Neural cell (in vitro differentiated cells): ENCODE data around the gene ANXA6. TPM values are rescaled to one million over a fixed set of nuclear protein-coding genes. Genes with fewer than 3 reads are reported as not detected.

ENCODE experiments used
- H2AFZ ChIP-seq: fragments of 200-600, 300-800 bp; sonication (generic), shearing (Covaris generic); 2 replicates; pipeline ENCODE4 v1.6.0; 2014; ENCODE audit warnings: low read depth, mild to moderate bottlenecking, antibody characterized with exemption, low read length, moderate library complexity
- H3F3A ChIP-seq: fragments of 200-600 bp; shearing (Covaris generic); 2 replicates; pipeline ENCODE4 v1.6.1; 2016; ENCODE audit warnings: mild to moderate bottlenecking, moderate library complexity, mixed read lengths, antibody characterized with exemption, low read length; ENCODE audit not compliant: insufficient read depth, poor library complexity, severe bottlenecking
- H3K27ac ChIP-seq: fragments of 200-600, 300-800 bp; sonication (generic), shearing (Covaris generic); 2 replicates; pipeline ENCODE4 v1.5.1; 2014; ENCODE audit warnings: mild to moderate bottlenecking, low read length, moderate library complexity
- H3K27me3 ChIP-seq: fragments of 300-800, 200-600 bp; sonication (generic), shearing (Covaris generic); 2 replicates; pipeline ENCODE4 v1.6.0; 2014; ENCODE audit warnings: mild to moderate bottlenecking, low read depth, low read length, moderate library complexity; ENCODE audit not compliant: insufficient read depth
- H3K36me3 ChIP-seq: fragments of 300-800, 200-600 bp; sonication (generic), shearing (Covaris generic); 2 replicates; pipeline ENCODE4 v1.5.1; 2014; ENCODE audit warnings: mild to moderate bottlenecking, antibody characterized with exemption, low read length, moderate library complexity; ENCODE audit not compliant: insufficient read depth
- H3K4me2 ChIP-seq: fragments of 300-800, 200-600 bp; sonication (generic), shearing (Covaris generic); 2 replicates; pipeline ENCODE4 v1.6.0; 2014; ENCODE audit warnings: mild to moderate bottlenecking, low read length
- H3K4me3 ChIP-seq: fragments of 300-800, 200-600 bp; sonication (generic), shearing (Covaris generic); 2 replicates; pipeline ENCODE4 v1.5.1; 2014; ENCODE audit warnings: mild to moderate bottlenecking, low read length, moderate library complexity
- H3K79me2 ChIP-seq: fragments of 200-600 bp; shearing (Covaris generic); replicated peaks from 2 replicates; pipeline ENCODE4 v1.6.0; 2014; ENCODE audit warnings: mild to moderate bottlenecking, low read length, moderate library complexity; ENCODE audit not compliant: insufficient read depth
- H3K9ac ChIP-seq: fragments of 300-800, 200-600 bp; sonication (generic), shearing (Covaris generic); 2 replicates; pipeline ENCODE4 v1.6.1; 2016; ENCODE audit warnings: mild to moderate bottlenecking, low read length, mixed read lengths
- H3K9me2 ChIP-seq: fragments of 200-600 bp; shearing (Covaris generic); 2 replicates; pipeline ENCODE4 v1.6.1; 2016; ENCODE audit warnings: mild to moderate bottlenecking, low read length, mixed read lengths; ENCODE audit not compliant: insufficient read depth
- H3K9me3 ChIP-seq: fragments of 200-600, 300-800 bp; sonication (generic), shearing (Covaris generic); 2 replicates; pipeline ENCODE4 v1.6.1; 2016; ENCODE audit warnings: mild to moderate bottlenecking, mixed run types, low read length, moderate library complexity, mixed read lengths
- H4K20me1 ChIP-seq: fragments of 200-600 bp; shearing (Covaris generic); 2 replicates; pipeline ENCODE4 v1.6.1; 2016; ENCODE audit warnings: mild to moderate bottlenecking, mixed run types; ENCODE audit not compliant: insufficient read depth
- EP300 ChIP-seq: fragments of 450-650 bp; conservative IDR thresholded peaks from 2 replicates; pipeline ENCODE4 v1.6.1; 2014; ENCODE audit warnings: antibody characterized with exemption, mild to moderate bottlenecking, moderate library complexity; ENCODE audit not compliant: poor library complexity, severe bottlenecking
- EZH2 ChIP-seq: fragments of 200-600, 300-800 bp; shearing (Covaris generic), sonication (generic); IDR thresholded peaks from 2 replicates; pipeline ENCODE4 v1.6.1; 2014; ENCODE audit warnings: antibody characterized with exemption, low read length, borderline replicate concordance, mild to moderate bottlenecking; ENCODE audit not compliant: insufficient read depth, poor library complexity, severe bottlenecking
- MXI1 ChIP-seq: fragments of 450-650 bp; conservative IDR thresholded peaks from 2 replicates; pipeline ENCODE4 v1.6.1; 2014; ENCODE audit warnings: antibody characterized with exemption, mild to moderate bottlenecking; ENCODE audit not compliant: poor library complexity, severe bottlenecking
- POLR2AphosphoS5 ChIP-seq: IDR thresholded peaks from 2 replicates; pipeline ENCODE4 v1.6.1; 2012
- RAD21 ChIP-seq: fragments of 450-650 bp; conservative IDR thresholded peaks from 2 replicates; pipeline ENCODE4 v1.6.1; 2014; ENCODE audit warnings: antibody characterized with exemption, mild to moderate bottlenecking, moderate library complexity
- SMC3 ChIP-seq: fragments of 450-650 bp; conservative IDR thresholded peaks from 2 replicates; pipeline ENCODE4 v1.6.1; 2014; ENCODE audit warnings: antibody characterized with exemption, mild to moderate bottlenecking, moderate library complexity; ENCODE audit not compliant: poor library complexity
- TAF1 ChIP-seq: IDR thresholded peaks from 2 replicates; pipeline ENCODE4 v1.6.1; 2012; ENCODE audit warnings: low read depth
- polyA plus RNA-seq: library from polyadenylated mRNA; depleted of rRNA; stranded (reverse); fragments of >200 nt; gene quantifications from 2 replicates; pipeline ENCODE4 v1.2.3, GENCODE V29; 2014
- TF ChIP-seq, protein P1 (sequence below): fragments of 450-650 bp; IDR thresholded peaks from 2 replicates; pipeline ENCODE4 v1.5.1; 2014; ENCODE audit warnings: antibody characterized with exemption, mild to moderate bottlenecking, moderate library complexity; ENCODE audit not compliant: poor library complexity, severe bottlenecking
- TF ChIP-seq, protein P2 (sequence below): IDR thresholded peaks from 2 replicates; pipeline ENCODE4 v1.6.1; 2012; ENCODE audit warnings: borderline replicate concordance

The ANXA6 gene
- polyA plus RNA-seq, 1 donor from 2014 or later, result 27.5 TPM

DNA sequence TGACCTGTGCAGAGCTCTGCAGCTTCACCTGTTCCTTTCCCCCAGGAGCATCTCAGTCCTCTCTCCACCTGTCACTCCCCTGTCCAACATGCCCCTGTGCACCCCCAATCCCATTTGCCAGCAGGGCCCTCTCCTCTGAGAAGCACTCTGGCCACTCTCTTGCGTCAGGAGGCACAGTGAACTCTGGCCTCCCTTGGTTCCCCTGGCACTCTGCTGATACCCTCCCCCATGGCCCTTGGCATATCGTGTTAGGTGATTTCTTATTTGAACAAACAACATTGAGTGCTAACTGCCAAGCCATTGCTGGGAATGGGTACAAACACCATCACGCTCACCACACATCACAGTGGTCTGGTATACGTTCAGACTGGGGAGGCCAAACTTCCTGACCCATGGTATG is 55.8 kb downstream of the ANXA6 start:
- no peaks in the 10 kb centered on the region for H3K27me3 ChIP-seq
- H4K20me1 ChIP-seq, result no peaks in the 10 kb centered on the region
- H3K9me2 ChIP-seq, result no peaks in the 10 kb centered on the region
- H3K27ac ChIP-seq, result no peak overlapping the region
- peaks cover 14% of the 10 kb centered on the region for H3K36me3 ChIP-seq
- H2AFZ ChIP-seq, result no peak overlapping the region
- no peak overlapping the region for H3K4me2 ChIP-seq
- no peaks in the 10 kb centered on the region for H3F3A ChIP-seq
- no peak overlapping the region for H3K9ac ChIP-seq
- no peaks in the 10 kb centered on the region for H3K9me3 ChIP-seq
- TF ChIP-seq RAD21, result no peak
- TF ChIP-seq SMC3, result no peak
- TF ChIP-seq, protein P1, sequence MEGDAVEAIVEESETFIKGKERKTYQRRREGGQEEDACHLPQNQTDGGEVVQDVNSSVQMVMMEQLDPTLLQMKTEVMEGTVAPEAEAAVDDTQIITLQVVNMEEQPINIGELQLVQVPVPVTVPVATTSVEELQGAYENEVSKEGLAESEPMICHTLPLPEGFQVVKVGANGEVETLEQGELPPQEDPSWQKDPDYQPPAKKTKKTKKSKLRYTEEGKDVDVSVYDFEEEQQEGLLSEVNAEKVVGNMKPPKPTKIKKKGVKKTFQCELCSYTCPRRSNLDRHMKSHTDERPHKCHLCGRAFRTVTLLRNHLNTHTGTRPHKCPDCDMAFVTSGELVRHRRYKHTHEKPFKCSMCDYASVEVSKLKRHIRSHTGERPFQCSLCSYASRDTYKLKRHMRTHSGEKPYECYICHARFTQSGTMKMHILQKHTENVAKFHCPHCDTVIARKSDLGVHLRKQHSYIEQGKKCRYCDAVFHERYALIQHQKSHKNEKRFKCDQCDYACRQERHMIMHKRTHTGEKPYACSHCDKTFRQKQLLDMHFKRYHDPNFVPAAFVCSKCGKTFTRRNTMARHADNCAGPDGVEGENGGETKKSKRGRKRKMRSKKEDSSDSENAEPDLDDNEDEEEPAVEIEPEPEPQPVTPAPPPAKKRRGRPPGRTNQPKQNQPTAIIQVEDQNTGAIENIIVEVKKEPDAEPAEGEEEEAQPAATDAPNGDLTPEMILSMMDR, result no peak
- TF ChIP-seq, protein P2, sequence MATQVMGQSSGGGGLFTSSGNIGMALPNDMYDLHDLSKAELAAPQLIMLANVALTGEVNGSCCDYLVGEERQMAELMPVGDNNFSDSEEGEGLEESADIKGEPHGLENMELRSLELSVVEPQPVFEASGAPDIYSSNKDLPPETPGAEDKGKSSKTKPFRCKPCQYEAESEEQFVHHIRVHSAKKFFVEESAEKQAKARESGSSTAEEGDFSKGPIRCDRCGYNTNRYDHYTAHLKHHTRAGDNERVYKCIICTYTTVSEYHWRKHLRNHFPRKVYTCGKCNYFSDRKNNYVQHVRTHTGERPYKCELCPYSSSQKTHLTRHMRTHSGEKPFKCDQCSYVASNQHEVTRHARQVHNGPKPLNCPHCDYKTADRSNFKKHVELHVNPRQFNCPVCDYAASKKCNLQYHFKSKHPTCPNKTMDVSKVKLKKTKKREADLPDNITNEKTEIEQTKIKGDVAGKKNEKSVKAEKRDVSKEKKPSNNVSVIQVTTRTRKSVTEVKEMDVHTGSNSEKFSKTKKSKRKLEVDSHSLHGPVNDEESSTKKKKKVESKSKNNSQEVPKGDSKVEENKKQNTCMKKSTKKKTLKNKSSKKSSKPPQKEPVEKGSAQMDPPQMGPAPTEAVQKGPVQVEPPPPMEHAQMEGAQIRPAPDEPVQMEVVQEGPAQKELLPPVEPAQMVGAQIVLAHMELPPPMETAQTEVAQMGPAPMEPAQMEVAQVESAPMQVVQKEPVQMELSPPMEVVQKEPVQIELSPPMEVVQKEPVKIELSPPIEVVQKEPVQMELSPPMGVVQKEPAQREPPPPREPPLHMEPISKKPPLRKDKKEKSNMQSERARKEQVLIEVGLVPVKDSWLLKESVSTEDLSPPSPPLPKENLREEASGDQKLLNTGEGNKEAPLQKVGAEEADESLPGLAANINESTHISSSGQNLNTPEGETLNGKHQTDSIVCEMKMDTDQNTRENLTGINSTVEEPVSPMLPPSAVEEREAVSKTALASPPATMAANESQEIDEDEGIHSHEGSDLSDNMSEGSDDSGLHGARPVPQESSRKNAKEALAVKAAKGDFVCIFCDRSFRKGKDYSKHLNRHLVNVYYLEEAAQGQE, result no peak
- no peak for TF ChIP-seq TAF1
- no peak for TF ChIP-seq POLR2AphosphoS5
- no peak for TF ChIP-seq EP300
- no peak for TF ChIP-seq MXI1
- no peak for TF ChIP-seq EZH2
- H3K4me3 ChIP-seq, result no peak overlapping the region
- H3K79me2 ChIP-seq, result no peaks in the 10 kb centered on the region

DNA sequence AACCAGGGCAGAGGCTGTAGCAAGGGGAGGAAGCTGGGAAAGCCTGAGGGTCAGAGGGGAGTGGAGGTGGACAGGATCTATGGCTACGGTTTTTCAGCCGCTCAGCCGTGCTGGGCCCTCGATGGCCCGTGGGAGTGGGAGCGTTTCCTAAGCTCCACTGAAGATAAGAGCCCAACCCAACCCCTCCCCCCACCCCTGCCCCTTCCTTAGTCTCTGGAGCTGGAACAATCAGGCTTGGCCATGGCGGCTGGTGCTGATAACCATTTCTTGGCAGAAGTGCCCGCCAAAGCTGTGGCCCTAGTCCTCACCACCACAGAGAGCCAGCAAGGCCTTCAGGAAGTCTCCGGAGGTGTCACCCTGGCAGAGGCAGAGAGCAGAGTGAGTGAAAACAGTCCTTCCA is 56.4 kb downstream of the ANXA6 start:
- Histone ChIP-seq H3K27me3 (no peaks in the 10 kb centered on the region), H3K4me2 (no peak overlapping the region), H3K79me2 (no peaks in the 10 kb centered on the region), H2AFZ (no peak overlapping the region), H3K27ac (no peak overlapping the region), H3K4me3 (no peak overlapping the region), H3K9me2 (no peaks in the 10 kb centered on the region), H4K20me1 (no peaks in the 10 kb centered on the region), H3K36me3 (peaks cover 14% of the 10 kb centered on the region), H3K9me3 (no peaks in the 10 kb centered on the region), H3K9ac (no peak overlapping the region), H3F3A (no peaks in the 10 kb centered on the region)
- TF ChIP-seq, protein P2, result no peak
- TF ChIP-seq SMC3, result no peak
- no peak for TF ChIP-seq POLR2AphosphoS5
- TF ChIP-seq, protein P1, result no peak
- no peak for TF ChIP-seq EZH2
- TF ChIP-seq TAF1, result no peak
- no peak for TF ChIP-seq RAD21
- TF ChIP-seq EP300, result no peak
- TF ChIP-seq MXI1, result no peak
